Renal cortical epithelial cell (primary cell): Measurements from ENCODE around the gene NAA20. TPM values are rescaled to one million over a fixed set of nuclear protein-coding genes. Genes with fewer than 3 reads are reported as not detected.
"Not testable (repeated sequence)": the region's sequence is repeated elsewhere in the genome, so short reads cannot be mapped to it uniquely, and the experiment has no call there.

ENCODE experiments used
- DNase-seq: peaks from one replicate; pipeline ENCODE4 v3.0.0-alpha.2; 2011; ENCODE audit warnings: low read depth
- total RNA-seq: library from RNA; depleted of rRNA; stranded (reverse); fragments of >200 nt; gene quantifications from 2 replicates; pipeline ENCODE4 v1.2.3, GENCODE V29; 2014

Gene NAA20
- total RNA-seq, 1 donor from 2014 or later, result 57.0 TPM

DNA sequence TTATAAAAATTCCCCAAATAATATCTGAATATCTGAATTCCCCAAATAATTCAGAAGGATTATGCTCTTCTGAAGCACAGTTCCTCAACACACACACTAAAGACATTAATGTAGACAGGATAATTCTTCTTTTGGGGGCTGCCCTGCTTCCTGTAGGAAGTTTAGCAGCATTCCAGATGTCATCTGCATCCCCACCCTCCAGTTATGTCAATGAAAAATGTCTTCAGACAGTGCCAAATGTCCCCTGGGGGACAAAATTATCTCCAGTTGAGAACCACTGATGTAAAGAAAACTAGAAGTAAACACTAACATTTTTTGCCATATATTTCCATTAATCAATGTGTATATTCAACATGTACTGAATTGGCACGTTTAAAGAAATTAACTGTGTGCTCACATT, 25.9 kb upstream of the NAA20 start:
- no peak for DNase-seq

DNA sequence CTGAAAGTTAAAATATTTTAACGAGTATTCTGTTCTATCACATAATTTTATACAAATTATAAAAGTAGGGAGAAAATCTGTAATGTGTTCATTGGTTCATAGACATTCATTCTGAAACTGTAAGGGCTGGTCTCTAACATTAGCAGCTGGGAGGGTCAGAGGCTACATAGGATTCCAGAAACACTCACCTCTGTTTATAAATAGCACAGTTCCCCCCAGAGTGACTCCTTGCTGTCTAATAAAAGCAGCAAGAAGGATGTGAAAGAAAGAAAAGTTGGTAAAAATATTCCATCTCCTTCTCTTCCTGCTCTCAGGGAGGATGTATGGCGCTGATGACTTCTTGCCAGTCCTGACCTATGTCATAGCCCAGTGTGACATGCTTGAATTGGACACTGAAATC, 25.3 kb upstream of the NAA20 start:
- no peak for DNase-seq

DNA sequence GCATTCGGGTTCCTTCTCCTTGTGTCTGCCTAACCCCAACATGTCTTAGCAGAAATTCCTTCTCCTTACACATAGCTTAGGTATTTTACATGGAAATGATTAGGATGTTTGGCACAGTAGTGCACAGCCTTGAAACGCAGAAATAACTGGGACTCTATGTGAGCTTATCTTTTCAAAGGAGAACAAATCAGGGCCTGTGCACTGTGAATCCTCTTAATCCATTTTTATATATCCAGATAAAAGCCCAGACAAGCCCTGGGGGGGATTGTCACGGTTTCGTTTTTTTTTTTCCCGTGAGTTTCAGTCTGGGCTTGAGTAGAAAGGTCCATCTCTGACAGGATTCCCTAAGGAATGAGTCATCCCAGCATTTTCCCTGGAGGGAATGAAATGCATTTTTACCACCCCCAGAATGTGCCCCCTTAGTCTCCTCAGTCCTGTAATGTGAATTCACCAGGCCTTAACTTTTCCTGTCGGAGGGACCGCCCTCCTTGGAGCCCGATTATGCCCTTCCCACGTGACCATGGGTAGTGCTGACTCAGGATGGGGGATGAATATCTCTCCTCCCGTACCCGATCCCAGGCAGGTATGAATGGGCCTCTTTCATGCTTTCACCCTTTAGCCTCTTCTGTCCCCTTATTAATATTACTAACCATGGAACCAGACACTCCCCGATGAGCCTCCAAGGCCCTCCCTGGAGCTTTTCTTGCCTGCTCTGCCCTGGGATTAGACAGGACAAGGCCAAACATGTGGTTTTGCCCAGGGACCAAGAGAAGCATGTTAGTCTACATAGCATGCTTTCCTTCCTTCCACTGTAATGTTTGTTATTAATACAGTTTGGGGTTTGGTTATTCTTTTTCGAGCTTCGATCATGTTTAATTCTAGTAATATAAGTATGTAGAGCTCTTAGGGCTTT, 23.9 kb upstream of the NAA20 start:
- peak; percentile 94 for DNase-seq

DNA sequence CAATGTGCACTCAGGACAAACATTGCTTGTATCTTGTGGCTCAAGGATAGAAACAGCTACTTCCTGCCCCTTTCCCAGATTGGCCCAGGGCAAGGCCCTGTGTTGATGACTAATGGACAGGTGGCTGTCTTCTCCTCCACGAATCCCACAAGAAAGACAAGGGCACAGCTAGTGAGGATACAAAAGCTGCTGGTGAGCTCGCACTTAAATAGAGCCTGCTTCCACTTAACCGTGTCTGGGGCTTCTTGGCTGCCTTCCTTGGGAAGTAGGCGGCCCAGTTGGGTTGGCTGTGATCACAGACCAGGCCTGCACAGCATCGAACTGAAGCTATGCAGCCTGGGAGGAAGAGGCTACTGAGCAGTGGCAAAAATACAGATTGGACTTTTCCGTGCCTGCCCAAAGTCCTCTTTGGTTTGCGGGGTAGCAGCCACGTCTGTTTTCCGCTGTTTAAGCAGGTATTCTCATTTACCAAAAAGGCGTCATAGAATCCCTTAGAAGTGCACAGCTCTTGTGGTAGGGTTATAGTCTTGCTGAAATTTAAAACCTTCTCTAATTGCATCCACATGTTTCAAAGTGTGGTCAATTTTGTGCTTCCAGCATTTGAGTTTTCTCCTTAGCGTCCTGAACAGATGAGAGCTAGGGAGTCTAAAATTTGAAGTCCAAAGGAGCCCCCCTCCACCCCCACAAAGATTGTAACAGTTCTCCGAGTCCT, 23.0 kb upstream of the NAA20 start:
- DNase-seq, result peak; percentile 78

DNA sequence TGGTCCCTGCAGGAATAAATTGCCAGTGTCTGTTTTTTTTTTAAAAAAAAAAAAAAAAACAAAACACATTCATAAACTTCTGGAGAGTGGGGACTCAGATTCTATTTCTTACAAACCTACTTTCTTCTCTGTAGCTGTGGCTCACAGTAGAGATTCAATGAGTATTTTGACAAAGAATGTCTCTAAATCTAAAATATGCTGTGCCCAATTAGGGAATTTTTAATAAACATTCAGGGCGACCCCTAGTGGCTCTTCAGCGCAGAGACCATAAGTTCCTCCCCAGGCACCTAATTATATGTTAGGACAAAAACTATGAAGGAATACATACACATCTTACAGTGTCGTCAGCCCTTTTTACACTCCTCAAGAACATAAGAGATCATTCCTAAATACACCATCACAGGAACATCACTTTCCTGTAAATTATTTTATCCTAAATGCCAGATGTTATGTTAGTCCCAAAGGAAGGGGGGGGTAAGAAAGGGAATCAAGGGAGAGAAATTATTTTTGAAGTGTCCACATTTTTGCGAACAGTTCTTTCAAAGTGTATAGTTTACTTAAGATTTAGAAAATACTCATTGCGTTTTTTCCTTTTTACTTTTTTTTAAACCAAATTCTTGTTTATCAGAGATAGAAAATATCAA, 21.8 kb upstream of the NAA20 start:
- peak; percentile 50 for DNase-seq

DNA sequence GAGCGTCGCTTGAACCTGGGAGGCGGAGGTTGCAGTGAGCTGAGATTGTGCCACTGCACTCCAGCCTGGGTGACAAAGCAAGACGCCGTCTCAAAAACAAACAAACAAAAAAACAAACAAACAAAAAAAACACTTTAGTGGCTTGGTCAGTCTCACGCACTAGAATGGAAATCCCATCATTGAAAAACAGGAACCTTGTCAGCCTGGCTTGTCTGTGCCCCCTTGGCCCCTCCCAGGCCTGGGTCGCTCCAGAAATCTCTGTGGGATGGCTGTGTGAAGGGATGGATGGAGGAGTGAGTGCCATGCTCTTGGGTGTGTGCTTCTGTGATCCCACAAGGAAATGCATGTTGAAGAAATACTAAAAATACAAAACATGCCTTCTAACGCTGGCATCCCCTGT, 20.9 kb upstream of the NAA20 start:
- DNase-seq, result no peak

DNA sequence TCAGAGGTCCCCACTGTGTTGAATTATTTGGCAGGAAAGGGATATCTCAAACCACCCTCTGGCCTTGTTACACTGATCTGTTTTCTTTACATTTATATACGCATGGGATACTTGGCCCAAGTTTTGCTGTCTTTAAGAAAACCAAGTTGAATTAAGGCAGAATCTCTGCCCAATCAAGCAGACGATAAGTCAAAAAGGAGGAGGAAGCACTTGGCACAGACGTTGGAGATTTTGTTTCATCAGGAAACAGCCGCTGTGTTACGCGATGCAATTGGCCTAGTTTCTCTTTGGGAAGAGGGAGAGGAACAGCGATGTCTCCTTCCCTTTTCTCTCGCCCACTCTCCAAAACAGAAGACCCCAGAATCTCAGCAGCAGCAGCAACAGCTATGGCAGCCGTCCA, 20.2 kb upstream of the NAA20 start:
- no peak for DNase-seq

DNA sequence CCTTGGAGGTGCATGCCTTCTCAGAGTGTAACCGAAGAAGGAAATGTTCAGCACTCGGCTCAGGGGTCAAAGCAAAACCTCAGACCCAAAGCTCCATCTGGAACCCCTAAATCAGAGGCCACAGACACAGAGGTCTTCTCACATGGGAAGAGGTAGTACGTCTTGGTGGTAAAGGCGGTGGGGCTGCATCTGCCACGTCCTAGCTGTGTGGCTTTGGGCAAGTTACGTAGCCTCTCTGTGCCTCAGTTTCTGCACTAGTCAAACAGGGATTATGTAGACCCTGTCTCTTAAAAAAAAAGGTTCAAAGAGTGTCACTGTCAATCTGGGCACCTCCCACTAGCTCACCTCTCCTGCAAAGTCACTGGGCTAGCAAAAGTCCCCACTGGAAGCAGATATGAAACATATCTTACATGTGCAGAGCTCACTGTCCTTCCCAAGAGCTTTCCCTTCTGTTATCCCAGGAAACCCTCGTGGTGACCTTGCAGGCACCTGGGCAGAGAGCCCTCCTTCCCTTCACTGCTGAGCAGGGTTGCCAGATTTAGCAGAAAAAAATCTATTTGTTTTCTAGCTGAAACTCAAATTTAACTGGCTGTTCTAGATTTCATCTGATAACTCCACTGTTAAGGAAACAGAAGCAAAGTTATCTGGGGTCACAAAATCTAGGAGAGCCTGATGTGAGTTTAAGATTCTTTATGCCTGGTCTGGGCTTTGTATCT, 18.0 kb upstream of the NAA20 start:
- no peak for DNase-seq

DNA sequence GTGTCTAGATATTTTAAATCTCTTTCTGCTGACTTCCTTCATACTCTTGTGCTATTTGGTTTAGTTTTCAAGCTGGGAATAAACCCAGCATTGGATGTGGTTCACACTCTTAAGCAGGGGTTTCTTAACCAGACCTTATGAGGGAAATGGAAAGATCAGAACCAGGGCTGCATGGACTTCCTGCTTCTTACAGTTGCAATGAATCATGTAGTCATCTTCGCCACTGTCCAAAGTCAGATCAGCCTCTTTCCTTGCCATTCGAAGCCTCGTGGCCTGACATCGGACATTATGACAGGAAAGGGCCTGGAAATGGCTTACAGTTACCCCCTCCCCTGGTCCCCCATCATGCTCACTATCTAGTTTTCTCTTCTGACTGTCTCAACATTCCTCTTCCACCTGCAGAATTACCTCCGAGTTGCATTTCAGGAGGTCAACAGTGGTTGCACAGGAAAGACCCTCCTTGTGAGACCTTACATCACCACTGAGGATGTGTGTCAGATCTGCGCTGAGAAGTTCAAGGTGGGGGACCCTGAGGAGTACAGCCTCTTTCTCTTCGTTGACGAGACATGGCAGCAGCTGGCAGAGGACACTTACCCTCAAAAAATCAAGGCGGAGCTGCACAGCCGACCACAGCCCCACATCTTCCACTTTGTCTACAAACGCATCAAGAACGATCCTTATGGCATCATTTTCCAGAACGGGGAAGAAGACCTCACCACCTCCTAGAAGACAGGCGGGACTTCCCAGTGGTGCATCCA, 16.8 kb upstream of the NAA20 start:
- DNase-seq, result no peak

DNA sequence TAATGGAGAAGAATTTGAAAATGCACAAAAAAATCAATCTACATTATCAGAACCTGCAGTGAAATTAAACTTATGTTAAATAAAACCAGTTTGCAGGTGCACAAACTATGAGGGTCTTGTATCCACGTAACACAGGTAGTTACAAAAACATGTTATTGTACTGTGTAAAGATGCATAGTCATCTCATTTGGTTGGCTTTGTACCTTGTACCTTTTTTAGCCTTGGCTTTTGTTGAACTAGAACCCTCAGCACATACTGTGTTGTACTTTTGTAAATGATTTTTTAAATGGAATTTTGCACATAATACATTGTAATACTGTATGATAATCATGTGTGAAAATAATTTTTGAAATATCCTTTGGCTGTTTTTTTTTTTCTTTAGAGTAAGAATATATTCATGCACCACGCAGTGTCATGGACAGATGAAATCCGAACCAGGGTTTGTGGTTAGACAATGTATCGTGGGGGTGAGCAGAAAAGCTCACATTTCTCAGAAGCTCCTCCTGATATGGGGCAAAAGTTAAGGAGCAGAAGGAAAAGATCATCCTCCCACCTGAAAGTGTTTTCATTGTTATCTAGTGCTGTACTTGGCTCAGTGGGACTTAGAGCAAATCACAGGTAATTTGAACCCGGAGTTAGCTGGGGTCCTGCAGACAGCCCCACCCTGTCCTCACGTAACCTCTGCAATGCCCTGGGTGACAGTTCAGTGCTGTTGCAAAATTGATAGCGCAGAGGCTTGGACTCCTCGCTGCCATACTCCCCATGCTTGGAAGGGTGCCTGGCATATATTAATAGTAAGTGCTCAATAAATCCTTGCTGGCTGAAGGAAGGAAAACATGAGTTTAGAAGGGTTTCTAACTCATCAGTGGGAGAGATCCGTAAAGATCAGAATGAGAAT, 14.8 kb upstream of the NAA20 start:
- no peak for DNase-seq

DNA sequence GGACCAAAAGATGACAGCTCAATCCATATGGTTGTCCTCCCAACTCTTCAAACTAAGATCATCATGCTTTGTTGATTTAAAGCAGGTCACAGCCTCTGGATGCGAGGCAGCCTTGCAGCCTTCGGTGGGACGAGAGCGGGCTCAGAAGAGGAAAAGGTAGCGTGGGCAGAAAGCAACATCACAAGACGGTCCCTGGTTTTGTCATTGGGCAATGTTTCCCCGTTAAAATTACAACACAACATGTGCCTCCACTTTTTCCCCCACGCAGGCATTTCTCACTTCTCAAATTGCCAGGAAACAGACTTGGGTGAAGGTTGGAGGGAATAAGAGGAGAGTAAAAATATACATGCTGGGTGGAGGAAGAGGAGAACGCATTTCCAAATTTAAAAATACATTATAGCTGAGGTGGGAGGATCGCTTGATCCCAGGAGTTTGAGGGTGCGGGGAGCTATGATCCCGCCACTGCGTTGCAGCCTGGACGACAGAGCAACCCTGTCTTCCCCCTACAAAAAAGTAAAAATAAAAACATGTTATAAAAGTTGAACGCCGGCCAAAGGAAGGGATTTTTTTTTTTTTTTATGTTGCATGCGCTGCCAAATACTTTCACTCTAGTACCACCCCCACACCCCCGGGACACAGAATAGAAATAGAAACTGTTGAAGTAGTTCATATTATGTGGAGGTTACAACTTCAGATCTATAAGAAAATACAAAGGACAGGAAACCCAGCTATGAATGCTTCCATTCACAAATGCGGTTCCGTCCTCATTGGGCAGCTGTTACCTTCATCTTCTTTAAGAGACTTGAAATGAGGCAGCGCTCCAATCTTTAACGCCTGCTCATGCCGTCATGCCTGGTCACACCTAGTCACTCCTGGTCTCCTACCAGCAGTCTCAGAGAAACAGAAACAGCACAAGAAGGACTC, 13.9 kb upstream of the NAA20 start:
- DNase-seq, result peak; percentile 57

DNA sequence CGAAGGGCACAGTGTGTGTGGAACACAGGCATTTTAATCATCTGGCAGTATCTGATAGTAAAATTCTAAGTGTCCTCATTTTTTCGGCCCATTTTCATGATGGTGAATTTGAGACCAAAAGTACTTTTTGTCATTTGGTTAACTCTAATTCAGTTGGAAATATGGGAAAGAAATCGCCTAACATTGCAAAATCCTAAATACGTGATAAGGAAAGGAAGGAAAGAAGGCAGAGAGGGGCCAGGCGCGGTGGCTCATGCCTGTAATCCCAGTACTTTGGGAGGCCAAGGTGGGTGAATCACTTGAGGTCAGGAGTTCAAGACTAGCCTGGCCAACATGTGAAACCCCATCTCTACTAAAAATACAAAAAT, 13.2 kb upstream of the NAA20 start:
- not testable (repeated sequence) for DNase-seq

DNA sequence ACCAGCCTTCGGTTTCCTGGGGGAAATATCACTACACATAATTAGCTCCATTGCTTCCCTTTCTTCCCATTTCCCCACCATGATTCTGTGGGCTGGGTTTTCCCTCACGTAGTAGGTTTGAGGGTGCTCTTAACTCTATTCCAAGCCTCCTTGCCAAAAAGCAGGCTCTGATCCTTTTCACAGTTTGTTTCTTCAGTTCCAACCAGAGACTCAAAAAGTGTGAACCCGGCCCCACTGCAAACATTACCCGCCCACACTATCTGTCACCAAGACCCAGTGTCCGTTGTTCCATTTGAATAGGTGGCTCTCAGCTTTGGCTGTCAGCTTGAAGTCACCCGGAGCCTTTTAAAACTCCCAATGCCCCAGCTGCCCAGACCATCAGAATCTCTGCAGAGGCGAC, 11.8 kb upstream of the NAA20 start:
- DNase-seq, result no peak

DNA sequence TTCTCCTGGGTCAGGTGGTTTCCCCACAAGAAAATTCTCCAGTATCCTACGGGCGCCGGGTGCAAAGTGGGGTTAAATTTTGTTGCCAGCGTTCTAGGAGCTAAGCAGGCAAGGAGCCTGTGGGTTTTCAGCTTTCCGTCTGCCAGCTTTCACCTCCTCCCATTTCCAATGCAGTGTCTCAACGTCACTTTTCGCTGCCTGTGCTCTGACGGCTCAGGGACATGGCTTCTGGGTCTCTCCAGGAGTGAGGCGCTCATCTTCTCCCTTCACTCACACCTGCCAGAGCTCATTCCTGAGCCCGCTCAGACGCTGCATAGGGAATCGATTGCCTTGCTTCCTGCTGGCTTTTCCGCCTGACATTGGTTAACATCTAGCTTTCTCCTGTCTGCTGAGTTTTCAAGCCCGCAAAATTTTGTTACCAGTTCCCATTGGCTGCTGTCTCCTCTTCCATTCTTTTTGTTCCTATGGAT, 7.3 kb upstream of the NAA20 start:
- DNase-seq, result no peak

DNA sequence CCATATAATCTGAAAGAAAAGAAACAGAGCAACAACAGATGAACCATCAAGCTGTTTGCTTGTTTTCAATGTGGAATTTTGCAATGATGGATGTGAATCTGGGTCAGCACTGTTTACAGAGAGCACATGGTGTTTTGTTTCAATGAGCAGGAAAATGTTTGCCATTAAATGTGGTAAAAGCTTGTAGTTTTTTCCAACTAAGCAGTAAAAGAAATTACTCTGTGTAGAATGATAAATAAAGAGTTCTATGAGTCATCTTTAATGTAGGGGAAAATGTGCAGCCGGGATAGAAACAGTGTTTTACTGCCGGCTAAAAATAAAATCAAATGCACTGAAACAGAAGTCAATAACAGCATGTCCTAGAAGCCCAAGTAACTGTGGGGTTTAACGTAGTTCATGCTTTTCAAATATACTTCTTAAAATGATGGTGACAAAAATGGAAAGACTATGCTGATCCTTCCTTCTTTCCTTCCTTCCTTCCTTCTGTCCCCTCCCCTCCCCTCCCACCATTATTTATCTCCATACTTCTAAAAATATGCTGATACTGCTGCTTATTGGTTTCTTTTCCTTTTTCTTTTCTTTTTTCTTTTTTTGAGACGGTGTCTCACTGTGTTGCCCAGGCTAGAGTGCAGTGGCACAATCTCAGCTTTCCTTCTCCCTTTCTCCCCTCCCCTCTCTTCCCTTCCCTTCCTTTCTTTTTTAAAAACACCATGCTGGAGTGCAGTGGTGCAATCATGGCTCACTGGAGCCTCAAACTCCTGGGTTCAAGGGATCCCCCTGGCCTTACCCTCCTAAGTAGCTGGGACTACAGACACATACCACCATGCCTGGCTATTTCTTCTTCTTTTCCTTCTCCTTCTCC, 6.3 kb upstream of the NAA20 start:
- peak; percentile 96 for DNase-seq

DNA sequence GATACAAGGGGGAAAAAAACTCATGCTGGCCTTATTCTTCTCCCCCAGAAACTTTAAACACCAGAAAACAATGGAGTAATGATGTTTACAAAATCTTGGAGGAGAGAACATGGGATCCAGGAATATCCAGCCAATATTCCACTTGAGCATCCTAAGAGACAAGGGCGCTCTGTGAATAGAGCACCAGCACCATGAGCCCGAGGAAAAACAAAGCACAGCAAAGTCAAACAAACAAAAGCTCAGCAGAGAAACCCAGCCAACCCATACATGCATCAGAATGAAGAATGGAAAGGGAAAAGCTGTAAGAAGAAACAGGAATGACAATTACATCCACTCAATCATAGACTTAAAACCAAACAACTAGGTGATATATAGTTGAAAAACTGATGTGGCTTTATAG, 4.6 kb upstream of the NAA20 start:
- DNase-seq, result no peak

DNA sequence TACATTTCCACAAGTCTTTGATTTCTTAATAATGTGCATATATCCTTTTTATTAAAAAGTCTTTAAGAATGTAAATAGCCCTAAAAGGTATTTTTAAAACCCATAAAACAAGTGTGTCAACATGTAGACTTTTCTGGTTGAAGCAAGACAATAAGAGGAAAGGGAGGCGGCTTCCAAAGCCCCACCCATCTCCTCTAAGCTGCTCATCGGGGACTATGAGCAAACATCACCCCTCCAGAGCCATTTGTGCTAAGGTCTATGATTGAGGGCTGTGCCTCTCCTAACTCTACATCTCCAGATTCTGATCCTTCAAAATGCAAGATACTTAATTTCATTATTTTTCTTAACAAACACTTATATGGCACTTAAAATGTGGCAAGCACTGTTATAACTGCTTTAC, 2.5 kb upstream of the NAA20 start:
- no peak for DNase-seq

DNA sequence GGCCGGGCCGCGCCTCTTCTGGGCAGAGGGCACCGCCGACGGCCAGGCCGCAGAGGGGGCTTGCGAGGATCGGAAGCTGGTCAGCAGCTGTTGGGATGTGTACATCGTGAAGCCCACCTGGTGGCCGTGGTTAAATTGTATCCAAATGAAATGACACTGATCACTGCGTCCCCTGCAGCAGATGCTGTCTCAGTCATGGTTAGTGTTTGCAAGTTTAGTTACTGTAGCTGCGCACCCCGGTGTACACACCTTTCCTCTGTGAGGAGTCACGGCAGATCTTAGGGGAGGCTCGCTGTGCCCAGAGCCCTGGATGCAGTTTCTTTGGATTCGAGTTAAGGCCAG, 653 bp downstream of the NAA20 start:
- no peak for DNase-seq
